HFFc6 (cell line): ENCODE data around the gene MIX23. TPM values are rescaled to one million over a fixed set of nuclear protein-coding genes. Genes with fewer than 3 reads are reported as not detected.
A peak's percentile ranks its signal among the peaks of the same experiment; 100 is the strongest.

Experiments used
- DNase-seq: peaks from one replicate; pipeline ENCODE4 v3.0.0-alpha.2; 2018
- H3K27ac Mint-ChIP-seq: 2 replicates; pipeline ENCODE4 v1.8.0; 2020; ENCODE audit warnings: mild to moderate bottlenecking, mixed read lengths
- H3K27me3 Mint-ChIP-seq: 2 replicates; pipeline ENCODE4 v1.8.0; 2021; ENCODE audit warnings: mild to moderate bottlenecking, moderate library complexity, mixed read lengths; ENCODE audit not compliant: insufficient read depth
- H3K36me3 Mint-ChIP-seq: 2 replicates; pipeline ENCODE4 v1.8.0; 2021; ENCODE audit warnings: low read depth, mixed read lengths
- H3K4me1 Mint-ChIP-seq: 2 replicates; pipeline ENCODE4 v1.8.0; 2020; ENCODE audit warnings: low read depth, mixed read lengths
- H3K4me3 Mint-ChIP-seq: 2 replicates; pipeline ENCODE4 v1.8.0; 2020; ENCODE audit warnings: mild to moderate bottlenecking, moderate library complexity, mixed read lengths
- H3K9me3 Mint-ChIP-seq: 2 replicates; pipeline ENCODE4 v1.8.0; 2020; ENCODE audit warnings: mild to moderate bottlenecking, mixed read lengths
- total RNA-seq, 6 experiments: library from RNA; stranded (reverse); fragmentation: NEBNext Ultra II Directional; extraction: Animal tissue kit (Norgen Biotek cat#: 25700); gene quantifications; 2 replicates in 1 of 6; 3 replicates in 5 of 6; pipeline ENCODE4 v1.2.3, GENCODE V29; 2021
- TF ChIP-seq, protein P1 (sequence below): fragments of 200-600 bp; sonication (generic); IDR thresholded peaks from 2 replicates; pipeline ENCODE4 v1.5.0; 2021; ENCODE audit warnings: antibody characterized with exemption, mild to moderate bottlenecking

Gene MIX23
- total RNA-seq, 6 experiments from 2014 or later, result 29.8 to 43.6 (median 40.6) TPM

DNA sequence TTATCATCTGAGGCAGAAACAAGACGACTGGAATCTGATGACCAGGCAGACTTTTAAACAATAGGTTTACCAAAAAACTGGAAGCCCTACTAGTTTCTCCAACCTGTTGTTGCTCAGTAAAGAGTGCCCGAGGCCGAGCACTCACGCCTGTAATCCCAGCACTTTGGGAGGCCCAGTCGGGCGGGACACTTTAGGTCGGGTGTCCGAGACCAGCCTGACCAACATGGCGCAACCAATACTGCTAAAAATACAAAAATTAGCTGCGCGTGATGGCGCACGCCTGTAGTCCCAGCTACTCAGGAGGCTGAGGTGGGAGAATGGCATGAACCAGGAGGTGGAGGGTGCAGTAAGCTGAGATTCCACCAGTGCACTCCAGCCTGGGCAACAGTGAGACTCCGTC is 33.9 kb upstream of the MIX23 start:
- TF ChIP-seq, protein P1, sequence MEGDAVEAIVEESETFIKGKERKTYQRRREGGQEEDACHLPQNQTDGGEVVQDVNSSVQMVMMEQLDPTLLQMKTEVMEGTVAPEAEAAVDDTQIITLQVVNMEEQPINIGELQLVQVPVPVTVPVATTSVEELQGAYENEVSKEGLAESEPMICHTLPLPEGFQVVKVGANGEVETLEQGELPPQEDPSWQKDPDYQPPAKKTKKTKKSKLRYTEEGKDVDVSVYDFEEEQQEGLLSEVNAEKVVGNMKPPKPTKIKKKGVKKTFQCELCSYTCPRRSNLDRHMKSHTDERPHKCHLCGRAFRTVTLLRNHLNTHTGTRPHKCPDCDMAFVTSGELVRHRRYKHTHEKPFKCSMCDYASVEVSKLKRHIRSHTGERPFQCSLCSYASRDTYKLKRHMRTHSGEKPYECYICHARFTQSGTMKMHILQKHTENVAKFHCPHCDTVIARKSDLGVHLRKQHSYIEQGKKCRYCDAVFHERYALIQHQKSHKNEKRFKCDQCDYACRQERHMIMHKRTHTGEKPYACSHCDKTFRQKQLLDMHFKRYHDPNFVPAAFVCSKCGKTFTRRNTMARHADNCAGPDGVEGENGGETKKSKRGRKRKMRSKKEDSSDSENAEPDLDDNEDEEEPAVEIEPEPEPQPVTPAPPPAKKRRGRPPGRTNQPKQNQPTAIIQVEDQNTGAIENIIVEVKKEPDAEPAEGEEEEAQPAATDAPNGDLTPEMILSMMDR, result no peak
- Mint-ChIP-seq H3K27me3 (peaks cover 7% of the 10 kb centered on the region), H3K4me1 (peaks cover 31% of the 10 kb centered on the region), H3K9me3 (no peaks in the 10 kb centered on the region; the same call in 1 of the 2 replicates), H3K36me3 (peaks cover 27% of the 10 kb centered on the region), H3K27ac (peak overlapping the region; percentile 98), H3K4me3 (peak overlapping the region; percentile 93)
- no peak for DNase-seq

DNA sequence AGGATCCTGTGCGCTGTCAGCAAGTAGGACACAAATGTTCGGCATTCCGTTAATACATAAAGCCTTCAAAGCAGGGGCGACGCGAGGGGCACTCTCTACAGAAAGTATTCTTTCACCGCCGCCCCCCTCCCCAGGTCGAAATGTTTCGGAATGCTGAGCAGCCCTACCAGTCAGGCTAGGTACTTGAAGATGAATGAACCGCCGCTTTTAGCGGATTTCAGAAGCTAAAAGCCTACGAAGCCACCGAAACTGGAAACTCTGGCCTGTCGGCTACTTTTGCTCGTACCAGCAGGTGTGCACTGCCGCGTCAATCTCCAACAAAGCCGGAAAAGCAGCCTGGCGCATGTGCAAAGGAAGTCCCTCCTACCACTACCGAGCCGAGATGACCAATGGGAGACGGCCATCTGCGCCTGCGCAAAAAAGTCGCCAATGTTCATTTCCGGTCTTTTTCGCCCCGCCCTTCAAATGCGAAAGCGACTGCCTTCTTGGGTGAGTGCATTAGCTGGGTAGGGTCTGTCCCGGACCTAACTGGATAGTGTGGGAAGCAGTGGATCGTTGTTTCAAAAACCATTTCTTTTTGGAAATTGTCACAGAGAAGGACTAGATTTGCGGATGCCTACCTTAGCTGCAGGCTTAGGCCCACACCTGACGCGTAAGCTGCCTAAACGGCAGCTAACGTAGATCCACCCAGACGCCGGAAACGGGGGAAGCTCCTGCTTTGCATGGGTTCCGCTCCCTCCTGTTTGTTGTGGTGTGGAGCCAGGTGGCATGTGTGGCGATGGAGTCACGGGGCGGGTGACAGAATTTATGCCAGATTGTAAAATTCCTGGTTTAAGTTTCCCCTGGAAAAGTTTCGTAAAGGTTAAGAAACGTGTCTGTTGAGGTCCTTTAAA is 33.0 kb upstream of the MIX23 start, which contains the start of gene WDR5B:
TSS of gene WDR5B (minus strand) at position 301 of the 893 bp plus-strand sequence. CDS start 534 bp downstream, outside the sequence.
- Mint-ChIP-seq H3K4me3 (peak within 1 kb of the TSS; percentile 93), H3K9me3 (no peaks in the 10 kb centered on the region; the same call in 1 of the 2 replicates), H3K27ac (peak within 1 kb of the TSS; percentile 98), H3K27me3 (peaks cover 7% of the 10 kb centered on the region), H3K4me1 (peaks cover 31% of the 10 kb centered on the region), H3K36me3 (peaks cover 27% of the 10 kb centered on the region)
- TF ChIP-seq, protein P1, result peak; percentile 11; the same call in 1 of the 2 replicates
- peak; percentile 97 for DNase-seq

DNA sequence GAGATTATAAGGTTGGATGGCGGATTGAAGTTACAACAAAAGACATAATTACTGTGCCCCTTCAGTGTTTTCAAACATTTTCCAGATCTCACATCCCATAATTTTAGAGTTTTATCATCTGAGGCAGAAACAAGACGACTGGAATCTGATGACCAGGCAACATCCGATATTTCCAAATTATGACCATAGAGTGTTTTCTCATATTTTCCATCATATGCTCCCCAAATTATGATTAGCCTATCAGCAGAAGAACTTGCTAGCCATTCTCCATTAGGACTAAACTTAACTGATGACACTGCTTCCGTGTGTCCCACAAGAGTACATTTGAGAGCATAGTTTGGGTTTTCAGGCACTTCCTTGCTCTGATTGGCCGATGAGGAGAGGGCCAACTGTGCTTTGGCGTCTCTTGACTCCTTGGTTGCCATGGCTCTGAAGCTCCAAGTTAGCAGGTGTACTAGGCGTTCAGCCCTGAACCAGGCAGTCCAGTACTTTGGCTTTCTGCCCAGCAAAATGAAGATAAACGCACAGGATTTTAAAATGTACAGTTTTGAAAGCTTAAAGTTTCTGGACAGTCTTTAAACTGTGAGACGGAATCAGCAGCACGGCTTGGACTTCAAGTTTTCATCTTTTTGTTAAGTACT is 32.2 kb upstream of the MIX23 start:
- Mint-ChIP-seq H3K9me3 (no peaks in the 10 kb centered on the region; the same call in 1 of the 2 replicates), H3K27me3 (peaks cover 7% of the 10 kb centered on the region), H3K27ac (peak overlapping the region; percentile 98), H3K4me3 (peak overlapping the region; percentile 93), H3K36me3 (peaks cover 27% of the 10 kb centered on the region), H3K4me1 (peaks cover 31% of the 10 kb centered on the region)
- TF ChIP-seq, protein P1, result no peak
- peak; percentile 57 for DNase-seq

DNA sequence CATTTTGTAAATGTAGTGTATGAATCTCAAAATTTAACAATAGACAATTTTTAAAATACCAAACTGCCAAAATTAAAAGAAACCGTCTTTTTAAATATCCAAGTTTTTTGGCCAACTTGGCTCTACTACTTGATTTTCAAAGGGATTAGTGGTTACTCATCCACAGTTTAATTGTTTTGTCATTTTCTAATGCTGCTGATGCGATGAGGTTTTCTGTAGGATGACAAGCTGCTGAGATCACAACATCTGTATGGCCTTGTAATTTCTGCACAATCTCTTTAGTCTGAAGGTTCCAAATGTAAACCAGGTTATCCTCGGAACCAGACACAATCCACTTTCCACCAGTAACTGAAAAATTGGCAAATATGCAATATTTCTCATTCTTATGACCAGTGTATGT is 31.4 kb upstream of the MIX23 start:
- H3K4me3 Mint-ChIP-seq, result peak overlapping the region; percentile 93
- TF ChIP-seq, protein P1, result no peak
- no peak for DNase-seq
- H3K9me3 Mint-ChIP-seq, result no peaks in the 10 kb centered on the region; the same call in 1 of the 2 replicates
- peaks cover 27% of the 10 kb centered on the region for H3K36me3 Mint-ChIP-seq
- peak overlapping the region; percentile 98; the same call in 1 of the 2 replicates for H3K27ac Mint-ChIP-seq
- H3K4me1 Mint-ChIP-seq, result peaks cover 31% of the 10 kb centered on the region
- H3K27me3 Mint-ChIP-seq, result peaks cover 7% of the 10 kb centered on the region

DNA sequence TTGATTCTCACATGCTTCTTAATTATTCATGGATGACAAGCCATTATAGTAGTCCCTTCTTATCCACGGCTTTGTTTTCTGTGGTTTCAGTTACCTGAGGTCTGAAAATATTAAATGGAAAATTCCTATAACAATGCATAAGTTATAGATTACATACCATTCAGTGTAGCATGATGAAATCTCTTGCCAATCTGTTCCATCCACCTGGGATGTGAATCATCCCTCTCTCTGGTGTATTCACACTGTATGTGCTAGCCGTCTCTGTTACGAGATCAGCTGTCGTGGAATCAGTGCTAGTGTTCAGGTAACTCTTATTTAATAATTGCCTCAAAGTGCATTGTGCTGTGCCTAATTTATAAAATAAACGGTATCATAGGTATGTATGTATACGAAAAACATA is 27.6 kb upstream of the MIX23 start:
- DNase-seq, result no peak
- TF ChIP-seq, protein P1, result no peak
- Mint-ChIP-seq H3K9me3 (no peaks in the 10 kb centered on the region), H3K4me3 (no peak overlapping the region), H3K27ac (no peak overlapping the region), H3K4me1 (peaks cover 25% of the 10 kb centered on the region), H3K36me3 (peaks cover 20% of the 10 kb centered on the region), H3K27me3 (no peaks in the 10 kb centered on the region)
